Measurements from ENCODE around the gene MYO3B.
"Not testable (repeated sequence)": the region's sequence is repeated elsewhere in the genome, so short reads cannot be mapped to it uniquely, and the experiment has no call there.

Gene MYO3B

DNA sequence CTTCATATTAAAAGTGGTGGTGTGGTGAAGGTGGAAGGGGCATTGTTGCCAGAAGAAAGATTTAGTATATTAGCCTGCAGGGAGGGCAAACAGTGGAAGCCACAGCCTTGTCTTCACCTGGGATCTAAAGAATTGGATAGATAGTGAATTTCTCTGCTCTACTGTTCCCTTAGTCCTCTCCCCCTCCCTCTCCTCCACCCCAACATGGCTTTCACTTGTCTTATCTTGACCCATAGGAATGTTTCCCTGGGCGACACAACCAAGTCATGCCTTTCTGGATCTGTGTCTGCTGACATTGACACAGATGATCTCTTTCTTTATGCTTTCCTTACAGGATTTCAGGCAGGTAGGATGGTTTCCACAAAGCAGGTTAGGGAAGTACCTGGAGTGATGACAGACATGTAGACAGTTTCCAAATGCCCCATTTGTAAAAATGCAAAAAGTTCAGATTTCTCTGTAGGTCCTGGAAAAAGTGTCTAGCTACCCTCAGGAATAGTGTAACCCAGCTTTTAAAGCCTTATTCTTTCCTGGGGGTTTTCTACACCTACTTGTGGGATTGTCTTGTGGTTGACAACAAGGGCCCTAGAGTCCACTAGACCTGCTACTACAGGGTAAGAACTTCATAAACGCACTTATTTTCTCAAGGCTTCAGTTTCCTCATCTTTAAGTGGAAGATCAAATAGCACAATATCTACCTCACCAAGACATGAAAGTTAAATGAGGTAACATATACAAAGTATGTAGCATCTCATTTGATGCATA, 353.0 kb downstream of the MYO3B start:
- DNase-seq, result no peak

DNA sequence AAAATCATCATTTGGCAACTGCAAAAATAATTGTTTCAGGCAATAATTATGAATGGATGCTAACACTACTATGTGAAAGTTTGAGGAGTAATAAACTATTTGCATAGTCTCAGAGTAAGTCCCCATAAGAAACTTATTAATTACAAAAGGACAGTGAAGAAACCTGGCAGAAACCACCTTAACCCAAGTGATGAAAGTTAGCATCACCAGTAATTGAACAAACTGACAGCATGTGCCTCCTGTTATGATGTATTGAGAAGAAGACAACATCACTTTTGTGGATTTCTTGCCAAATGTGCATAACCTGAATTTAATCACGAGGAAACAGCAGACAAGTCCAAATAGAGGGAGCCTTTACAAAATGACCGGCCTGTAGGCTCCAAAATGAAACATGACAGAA, 353.9 kb downstream of the MYO3B start:
- no peak for DNase-seq

DNA sequence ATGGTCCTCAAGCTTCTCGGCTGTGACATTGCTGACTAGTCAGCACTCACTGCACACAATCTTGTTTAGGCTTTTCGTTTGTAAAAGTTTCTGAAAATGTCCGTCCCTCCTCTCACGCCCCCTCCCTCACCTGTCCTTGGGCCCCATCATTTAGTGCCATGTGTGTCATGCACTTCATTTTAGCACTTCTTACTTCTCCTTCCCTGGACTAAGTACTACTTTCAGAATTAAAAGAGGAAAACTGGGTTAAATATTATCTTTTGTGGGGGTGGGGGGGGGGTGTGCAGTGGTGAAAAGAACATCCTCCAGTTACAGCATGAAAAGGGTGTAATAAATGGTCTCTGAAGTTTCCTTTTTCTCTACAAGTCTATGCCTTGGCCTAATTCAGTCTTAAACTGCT, 355.2 kb downstream of the MYO3B start:
- DNase-seq, result no peak

DNA sequence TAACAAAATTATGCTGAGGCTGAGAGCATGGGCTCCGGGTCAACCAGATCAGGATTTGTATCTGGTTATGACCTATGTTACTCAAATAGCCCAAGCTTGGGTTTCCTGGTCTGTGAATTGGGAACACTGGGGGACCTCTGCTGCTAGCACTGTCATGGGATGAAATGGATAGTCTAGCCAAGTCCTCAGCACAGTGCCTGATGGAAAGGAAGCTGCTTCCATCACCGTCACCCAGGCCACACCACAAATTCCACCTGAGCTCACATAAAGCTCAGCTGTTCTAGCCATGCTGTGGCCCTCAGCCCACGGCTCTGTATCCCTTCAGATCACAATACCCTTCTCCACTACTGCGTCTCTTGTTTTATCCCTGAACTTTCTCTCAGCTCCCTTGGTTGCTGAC, 357.6 kb downstream of the MYO3B start:
- DNase-seq, result no peak

DNA sequence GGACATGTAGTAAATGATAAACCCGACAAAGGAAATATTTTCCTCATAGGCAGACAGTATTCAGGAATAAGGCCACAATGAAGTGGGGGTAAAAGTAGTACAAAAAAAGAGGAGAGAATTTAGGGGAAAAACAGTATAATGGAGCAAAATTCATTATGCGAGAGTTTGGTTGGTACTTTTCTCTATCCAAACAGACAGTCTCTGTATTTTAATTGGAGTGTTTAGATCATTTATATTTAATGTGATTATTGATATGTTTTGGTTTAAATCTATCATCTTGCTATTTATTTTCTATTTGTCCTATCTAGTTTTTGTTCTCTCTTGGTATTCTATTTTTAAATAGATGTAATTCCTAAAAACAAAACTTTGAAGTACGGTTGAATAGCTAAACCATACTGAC, 366.9 kb downstream of the MYO3B start:
- DNase-seq, result no peak

DNA sequence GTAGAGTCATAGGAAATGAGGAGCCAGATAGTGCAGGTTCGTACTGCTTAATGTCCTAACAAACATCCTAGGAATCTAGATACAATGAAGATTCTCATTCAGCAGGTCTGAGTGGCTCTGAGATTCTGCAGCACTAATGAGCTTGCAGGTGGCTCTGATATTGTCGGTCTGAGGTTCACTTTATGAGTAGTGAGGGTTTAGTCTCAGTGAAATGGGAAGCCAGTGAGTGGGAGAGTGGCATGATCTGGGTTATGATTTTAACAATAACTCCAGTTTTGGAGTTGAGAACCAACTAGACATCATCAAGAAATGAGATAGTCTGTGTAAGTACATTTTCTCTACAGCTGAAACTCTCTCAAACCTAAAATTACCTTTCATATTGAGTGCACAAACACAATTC, 370.4 kb downstream of the MYO3B start:
- DNase-seq, result no peak

DNA sequence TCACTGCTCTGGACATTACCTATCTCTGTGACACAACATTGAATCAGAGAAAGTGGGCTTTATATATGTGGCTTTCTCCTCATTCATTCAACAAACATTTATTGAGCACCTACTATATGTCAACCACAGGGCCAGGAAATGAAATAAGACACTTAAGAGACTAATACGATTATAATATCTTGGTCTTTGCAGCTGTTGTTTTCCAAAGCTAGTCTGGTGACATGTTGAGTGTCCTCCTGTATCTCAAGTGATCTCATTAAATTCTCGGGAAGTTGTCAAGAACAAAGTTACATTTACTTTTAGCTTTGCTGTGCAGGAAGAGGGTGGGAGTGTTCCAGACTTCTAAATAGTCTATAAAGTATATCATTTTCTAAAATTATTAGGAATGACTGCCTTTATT, 372.6 kb downstream of the MYO3B start:
- no peak for DNase-seq

DNA sequence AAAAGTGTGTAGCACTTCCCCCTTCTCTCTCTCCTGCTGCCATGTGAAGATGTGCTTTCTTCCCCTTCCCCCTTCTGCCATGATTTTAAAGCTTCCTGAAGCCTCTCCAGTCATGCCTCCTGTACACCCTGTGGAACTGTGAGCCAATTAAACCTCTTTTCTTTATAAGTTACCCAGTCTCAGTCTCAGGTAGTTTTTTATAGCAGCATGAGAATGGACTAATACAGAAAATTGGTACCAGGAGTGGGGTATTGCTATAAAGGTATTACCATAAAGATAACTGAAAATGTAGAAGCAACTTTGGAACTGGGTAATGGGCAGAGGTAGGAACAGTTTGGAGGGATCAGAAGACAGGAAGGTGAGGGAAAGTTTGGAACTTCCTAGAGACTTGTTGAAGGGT, 374.0 kb downstream of the MYO3B start:
- not testable (repeated sequence) for DNase-seq

DNA sequence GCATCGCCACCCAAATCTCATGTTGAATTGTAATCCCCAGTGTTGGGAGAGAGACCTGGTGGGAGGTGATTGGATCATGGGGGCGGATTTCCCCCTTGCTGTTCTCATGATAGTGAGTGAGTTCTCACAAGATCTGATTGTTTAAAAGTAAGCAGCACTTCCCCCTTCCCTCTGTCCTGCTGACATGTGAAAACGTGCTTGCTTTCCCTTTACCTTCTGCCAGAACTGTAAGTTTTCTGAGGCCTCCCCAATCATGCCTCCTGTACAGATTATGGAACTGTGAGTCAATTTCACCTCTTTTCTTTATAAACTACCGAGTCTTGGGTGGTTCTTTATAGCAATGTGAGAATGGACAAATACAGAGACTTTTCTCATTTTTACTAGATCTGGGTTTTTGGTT, 375.8 kb downstream of the MYO3B start:
- no peak for DNase-seq

DNA sequence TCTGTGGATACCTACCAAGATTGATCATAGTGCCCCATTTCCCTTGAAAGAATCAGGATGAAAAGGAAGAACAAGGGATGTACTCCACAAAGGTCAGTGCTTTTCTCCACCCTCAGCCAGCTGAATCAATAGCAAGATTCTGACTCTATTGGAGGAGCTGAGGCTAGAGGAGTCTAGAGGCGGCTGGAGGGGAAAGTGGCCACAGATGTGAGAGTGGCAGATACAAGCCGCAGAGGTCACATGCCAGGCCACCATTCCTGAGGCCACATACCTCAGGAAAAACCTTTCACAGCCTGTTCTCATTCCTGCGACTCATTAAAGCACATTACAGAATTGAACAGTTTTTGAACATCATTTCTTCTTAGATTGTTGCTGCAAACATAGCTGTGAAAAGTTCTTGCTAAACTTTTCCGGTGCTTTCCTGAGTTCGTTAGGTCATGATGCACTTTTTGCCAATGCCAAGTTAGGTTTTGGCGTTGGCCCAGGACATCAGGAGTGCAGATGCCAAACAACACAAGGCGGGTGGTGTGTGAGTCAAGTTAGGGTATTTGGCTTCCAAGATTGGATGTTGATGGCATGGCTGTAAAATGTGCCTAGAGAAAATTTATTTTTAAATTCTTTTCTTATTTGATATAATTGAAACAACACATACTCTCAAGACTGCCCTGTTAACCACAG, 376.5 kb downstream of the MYO3B start:
- no peak for DNase-seq

DNA sequence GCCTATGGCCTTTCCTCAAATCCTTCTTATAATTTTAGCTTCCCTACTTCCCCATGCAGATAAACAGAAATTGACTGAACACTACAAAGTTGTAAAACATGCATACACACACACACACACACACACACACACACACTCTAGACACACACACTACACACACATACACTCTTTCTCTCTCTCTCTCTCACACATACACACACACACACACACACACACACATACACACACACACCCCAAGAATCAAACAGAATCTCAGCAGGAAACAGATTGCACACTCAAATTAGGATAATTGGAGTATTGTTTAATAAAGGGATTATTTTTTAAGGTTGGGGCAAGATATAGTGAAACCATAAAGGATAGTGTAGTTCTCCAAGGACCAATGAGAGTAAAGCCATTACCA, 385.0 kb downstream of the MYO3B start:
- no peak for DNase-seq

DNA sequence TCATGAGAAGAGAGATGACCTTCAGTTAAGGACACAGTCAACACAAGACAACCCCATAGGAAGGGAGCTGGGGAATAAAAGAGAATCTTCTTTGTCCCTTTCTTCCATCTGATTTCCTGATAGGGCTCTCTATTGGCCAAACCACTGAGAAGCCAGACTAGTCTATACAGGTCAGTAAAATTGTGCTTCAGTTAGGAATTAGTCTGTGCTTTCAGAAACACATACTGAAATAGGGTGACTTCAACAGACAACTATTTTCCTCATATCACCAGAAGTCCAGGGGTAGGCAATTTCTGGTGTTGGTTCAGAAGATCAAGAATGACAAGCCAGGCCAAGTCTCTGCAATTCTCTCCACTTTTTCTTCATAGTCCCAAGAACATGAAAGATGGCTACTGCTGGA, 385.5 kb downstream of the MYO3B start:
- no peak for DNase-seq

DNA sequence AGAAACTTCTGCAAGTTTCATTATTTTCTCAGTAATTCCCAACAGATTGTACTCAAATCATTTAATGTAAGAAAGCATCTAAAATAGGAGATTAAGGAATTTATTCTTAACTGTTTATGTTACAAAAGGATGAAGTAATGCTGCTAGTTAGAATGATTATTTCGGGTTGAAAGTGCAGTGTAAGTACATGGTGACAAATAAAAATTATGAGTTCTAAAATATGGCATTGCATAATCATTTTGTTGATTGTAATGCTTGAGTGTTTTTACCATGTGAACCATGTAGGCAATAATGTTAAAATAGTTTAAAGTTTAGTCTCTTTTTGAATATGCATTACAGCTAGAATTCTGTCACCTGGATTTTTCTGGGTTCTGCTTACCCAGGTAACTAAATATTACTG, 388.2 kb downstream of the MYO3B start:
- no peak for DNase-seq

DNA sequence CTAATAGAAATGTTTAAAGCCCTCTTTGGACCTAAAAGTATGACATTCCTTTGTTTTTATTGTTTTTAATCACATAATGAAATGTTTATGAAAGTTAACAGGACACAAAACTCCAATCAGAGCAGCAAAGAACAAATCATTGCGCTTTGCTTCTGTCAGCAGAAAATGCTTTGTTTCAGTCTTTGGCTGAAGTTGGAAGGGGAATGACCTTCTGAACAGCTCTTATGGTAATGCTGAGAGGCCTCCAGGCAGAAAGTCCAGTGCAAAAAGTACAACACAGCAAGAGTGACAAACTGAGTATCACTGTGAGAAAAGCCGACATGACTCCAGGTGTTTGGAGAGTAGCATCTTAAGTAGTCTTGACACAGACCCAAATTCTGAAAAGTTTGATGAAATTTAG, 389.5 kb downstream of the MYO3B start:
- no peak for DNase-seq

DNA sequence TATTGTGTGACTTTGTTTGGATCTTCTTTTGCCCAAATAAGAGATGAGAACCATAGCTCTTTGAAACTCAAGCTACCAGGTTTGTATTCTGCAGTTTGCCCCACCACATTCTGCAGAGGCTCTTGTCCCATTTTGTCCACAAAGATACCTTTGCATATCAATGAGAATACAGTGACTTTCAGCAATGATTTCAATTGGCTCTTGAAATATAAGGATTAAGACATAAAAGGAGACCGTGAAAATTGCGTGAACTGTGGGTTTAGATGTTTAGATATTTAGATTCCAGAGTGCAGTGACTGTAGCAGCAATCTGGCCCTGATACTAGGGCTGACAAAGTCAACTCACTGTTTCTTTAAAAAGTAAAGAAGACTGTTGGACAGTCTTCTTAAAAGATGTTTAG, 390.6 kb downstream of the MYO3B start:
- no peak for DNase-seq

DNA sequence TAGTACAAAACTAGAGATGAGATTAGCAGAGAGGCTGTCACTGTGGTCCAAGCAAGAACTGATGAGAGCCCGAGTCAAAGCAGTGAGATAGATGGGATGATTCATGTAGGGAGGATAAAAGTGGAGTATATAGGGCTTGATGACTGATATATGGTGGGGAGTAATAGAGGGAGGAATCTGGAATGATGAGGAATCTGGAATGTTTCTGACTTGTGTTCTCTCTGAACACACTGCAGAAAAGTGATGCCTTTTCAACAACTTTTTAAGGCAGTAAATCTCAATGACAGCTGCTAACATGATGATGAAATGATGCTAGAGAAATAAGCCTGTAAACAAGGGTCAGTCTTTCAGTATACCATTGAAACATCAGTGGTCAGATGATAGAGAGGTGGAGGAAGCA, 393.7 kb downstream of the MYO3B start:
- DNase-seq, result no peak

DNA sequence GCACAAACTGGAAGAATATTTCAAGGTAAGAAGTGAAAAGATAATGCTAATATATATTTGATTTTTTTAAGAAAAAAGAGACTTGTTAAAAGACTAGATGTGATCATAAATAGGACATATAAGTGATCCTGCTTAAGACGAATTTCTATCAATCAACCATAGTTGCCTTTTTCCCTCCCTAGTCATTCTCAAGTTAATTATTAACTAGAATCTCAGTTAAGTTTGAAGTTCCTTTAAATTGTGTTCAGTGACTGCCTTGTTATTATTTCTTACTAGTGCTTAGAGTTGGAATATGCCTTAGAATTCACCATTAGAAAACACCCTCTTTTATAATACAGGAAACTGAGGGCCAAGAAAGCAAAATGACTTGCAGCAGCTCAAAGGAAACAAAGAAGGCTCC, 395.7 kb downstream of the MYO3B start:
- no peak for DNase-seq

DNA sequence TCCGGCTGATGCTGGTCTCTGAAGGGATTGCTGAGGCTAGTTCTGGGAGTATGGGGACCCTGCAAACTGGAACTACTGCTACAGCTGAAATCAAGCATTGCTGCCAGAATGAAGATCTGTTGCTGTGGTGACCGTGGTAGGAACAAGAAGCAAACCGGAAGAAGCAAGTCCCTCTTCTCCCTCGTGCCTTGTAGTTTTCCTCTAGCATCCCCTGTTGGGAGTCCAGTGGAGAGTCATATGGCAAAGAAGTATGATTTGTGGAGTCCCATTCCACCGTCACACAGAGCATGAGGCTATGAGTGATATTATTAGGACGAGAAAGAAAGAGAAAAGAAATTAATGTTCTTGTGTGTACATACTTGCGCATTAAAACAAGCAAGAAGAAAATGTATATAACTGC, 398.3 kb downstream of the MYO3B start:
- DNase-seq, result no peak

DNA sequence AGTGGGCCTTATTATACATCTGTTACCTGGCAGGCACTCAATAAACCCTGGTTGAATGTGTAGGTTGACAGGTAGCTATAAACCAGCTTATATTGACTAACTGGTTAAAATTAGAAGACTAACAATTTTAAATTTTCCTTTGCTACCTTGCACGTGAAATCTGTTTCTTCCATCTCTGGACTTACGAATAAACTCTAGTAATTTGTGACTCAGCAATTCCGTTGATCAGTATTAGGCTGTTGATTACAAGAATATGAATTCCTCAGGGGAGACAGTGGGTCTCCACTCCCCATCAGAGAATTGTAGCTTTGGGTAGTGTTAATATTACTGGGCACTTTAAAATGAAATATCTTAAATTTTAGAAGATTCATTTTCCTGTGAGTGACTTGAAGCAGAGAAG, 399.4 kb downstream of the MYO3B start:
- no peak for DNase-seq

DNA sequence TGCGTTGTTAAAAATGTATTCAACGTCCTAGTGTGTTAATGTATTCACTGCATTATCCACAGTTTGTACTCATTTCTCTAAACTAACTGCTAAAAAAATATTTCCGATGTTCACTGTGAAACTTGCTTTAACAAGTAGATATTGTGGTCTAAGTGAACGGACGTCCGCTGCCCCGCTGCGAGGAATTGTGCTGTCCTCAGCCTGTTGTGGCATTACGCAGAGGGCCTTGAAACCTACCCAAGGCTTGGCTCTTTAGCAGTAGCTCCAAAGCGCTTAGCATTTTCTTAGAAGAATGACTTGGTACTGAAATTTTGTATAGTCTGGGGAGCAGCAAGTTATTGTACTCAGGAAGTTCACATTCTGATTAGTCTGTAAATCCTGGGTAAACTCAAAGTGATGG, 400.7 kb downstream of the MYO3B start:
- no peak for DNase-seq

DNA sequence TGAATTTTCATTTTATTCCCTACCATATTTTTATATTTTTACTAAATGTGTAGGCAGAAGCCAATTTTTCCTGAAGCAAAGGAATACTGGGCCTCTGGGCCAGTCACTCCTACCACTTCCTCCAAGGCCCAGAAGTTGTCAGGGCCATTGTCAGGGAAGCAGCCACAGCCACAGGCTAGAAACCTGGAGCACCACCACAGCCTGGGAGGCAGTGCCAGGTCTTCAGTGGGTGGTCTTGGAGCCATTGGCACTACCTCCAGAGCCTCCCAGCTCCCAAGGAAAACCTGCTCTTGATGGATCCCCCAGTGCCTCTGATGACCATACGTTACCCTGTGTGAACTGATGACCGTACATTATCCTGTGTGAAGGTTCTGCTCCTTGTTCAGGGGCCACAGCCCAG, 401.6 kb downstream of the MYO3B start:
- DNase-seq, result no peak

DNA sequence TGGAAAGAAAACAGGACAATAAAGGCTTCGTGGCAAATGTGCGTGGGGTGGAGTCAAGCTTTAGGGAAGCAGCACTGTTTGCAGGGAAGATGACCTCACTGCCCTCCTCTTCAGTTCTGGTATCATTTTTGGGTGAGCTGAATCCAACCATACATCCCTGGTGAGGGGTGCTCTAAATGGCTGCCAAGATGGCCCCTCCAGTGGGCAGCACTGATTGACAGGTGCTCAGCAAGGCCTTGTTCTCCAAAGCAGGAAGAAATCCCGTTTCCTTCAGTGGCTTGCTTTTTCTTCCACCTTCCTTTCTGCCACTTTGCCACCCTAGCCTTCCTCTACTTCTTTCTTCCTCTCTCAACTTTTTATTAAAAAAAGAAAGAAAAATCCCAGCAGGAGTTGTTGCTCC, 404.4 kb downstream of the MYO3B start:
- no peak for DNase-seq

DNA sequence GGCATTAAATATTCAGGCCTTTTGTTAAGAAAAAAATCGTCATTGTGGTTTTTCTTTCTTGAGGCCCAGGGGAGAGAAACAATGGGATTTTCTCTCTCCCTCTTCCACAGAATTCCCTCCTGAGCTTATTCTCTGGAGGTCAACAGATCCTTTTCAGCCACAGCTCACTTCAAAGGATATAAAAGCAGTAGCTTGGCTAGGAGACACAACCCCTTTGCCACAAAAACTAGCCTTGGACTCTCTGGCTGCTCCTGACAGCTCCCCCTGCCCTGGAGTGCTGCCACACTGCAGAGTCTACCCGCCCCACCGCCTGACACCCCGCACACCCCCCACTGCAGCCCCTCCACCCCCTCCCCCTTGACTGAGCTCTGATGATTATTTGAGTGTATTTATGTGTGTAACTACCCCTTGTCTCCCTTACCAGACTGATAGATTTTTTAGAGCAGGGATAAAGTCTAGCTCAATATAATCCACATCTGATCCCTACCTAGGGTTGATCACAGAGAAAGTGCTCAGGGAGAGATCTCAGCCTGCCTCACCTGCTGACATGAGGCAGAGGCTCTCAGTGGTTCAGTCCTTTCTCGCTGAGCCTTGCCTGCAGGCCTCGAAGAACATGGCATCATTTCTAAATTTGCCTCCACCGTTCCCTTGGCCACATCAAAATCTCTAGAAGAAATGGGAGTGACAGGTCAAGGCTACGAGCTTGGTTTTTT, 405.0 kb downstream of the MYO3B start:
- no peak for DNase-seq

DNA sequence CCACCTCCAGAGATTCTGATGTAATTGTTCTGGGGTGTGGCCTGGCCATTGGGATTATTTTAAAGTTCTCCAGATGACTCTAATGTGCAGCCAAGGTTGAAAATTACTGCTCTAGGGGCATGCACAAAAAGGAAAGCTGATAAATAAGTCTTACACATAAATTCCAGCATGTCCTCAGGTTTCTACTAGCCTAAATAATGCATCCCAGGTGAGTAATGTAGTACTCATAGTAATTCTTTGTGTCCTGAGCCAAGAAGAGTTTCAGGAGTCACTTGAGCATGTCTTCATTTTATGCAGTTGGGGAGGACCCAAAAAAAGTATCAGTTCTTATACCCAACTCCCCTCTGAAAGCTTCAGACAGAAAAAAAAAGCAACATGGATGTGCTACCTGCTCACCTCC, 407.1 kb downstream of the MYO3B start:
- DNase-seq, result no peak

Data from NCI-H510A (cell line).